Measurements from ENCODE around the gene AP1M2. TPM values are rescaled to one million over a fixed set of nuclear protein-coding genes. Genes with fewer than 3 reads are reported as not detected.
"Not testable (repeated sequence)": the region's sequence is repeated elsewhere in the genome, so short reads cannot be mapped to it uniquely, and the experiment has no call there.

AP1M2 gene
- total RNA-seq, 3 donors from 2014 or later, result 42.6 to 140 (median 131) TPM

- intact Hi-C loops (cut with DNase I, micrococcal nuclease), result no loop called here
- H3K36me3 ChIP-seq (ENCODE audit: low read depth), result no peaks in the 10 kb centered on the region
- DNase-seq (no peak), ATAC-seq (no peak)
- H3K4me1 ChIP-seq (ENCODE audit: low read depth), result peaks cover 8% of the 10 kb centered on the region
- H3K9me3 ChIP-seq, result no peaks in the 10 kb centered on the region
- no peak for TF ChIP-seq CTCF (IDR thresholded peaks at IDR 0.05)
- H3K4me3 ChIP-seq, result no peak overlapping the region
Measured at GRCh38 chr19:10574462-10574861, 12.7 kb downstream of the AP1M2 start.

DNA sequence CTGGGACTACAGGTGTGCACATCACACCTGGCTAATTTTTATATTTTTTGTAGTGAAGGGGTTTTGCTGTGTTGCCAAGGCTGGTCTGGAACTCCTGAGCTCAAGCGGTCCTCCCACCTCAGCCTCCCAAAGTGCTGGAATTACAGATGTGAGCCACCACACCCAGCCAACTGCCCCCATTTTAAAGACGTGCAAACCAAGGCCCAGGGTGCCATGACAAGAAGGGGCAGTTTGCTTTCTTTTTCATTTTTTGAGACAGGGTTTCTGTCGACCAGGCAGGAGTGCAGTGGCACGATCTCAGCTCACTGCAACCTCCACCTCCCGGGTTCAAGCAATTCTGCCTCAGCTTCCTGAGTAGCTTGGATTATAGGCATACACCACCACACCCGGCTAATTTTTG lies 13.3 kb downstream of the AP1M2 start:
- H3K36me3 ChIP-seq (ENCODE audit: low read depth); intact Hi-C loops (cut with DNase I, micrococcal nuclease); DNase-seq; ATAC-seq; H3K9me3 ChIP-seq; H3K4me3 ChIP-seq: not testable (repeated sequence)
- peaks cover 14% of the 10 kb centered on the region for H3K4me1 ChIP-seq (ENCODE audit: low read depth)

GRCh38 chr19:10568826-10569651 lies 18.1 kb downstream of the AP1M2 start, which contains the start of gene CDKN2D:
Gene CDKN2D, minus strand, starts transcription at chr19:10568979. Its CDS starts 326 bp downstream, at chr19:10568653.
- DNase-seq (peak; percentile 100), ATAC-seq (peak; percentile 85)
- Histone ChIP-seq H3K36me3 (ENCODE audit: low read depth) (no peaks in the 10 kb centered on the region), H3K4me1 (ENCODE audit: low read depth) (peaks cover 36% of the 10 kb centered on the region), H3K4me3 (peak within 1 kb of the TSS; percentile 46), H3K9me3 (no peaks in the 10 kb centered on the region)
- intact Hi-C loops (cut with DNase I, micrococcal nuclease), result no loop called here
- TF ChIP-seq CTCF (IDR thresholded peaks at IDR 0.05), result peak; percentile 34

DNA sequence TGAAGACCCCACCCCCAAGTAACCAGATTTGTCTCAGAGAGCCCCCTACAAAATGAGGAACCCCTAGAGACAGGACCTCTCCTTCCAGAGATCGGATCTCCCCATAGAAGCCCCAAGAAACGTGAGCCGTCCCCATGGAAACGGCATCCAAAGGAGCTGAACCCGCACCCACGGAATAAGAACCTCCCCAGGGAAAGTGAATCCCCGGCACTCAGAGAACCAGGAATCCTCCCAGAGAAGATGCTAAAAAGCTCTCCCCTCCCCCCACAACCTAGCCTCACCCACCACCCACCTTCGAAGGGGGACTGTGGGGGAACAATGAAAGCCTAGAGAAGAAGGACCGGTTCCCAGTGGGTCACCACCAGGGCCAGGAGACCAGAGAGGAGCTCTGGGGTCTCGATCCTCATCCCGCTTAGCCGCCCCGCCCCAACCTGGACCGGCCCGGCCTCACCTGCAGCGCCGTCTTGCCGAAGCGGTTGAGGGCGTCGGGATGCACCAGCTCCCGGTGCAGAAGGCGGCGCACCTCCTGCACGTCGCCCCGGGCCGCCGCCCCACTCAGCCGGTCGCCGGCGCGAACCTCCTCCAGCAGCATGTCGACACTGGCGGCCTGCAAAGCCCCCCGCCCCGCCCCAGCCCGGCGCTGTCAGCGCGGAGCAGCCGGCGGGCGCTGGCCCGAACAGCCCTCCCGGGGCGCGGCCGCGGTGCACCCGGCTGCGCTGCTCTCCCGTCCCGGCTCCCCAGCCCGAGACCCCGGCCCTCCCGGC lies 18.9 kb downstream of the AP1M2 start:
- intact Hi-C loops (cut with DNase I, micrococcal nuclease), result no loop called here
- H3K4me1 ChIP-seq (ENCODE audit: low read depth), result peaks cover 36% of the 10 kb centered on the region
- peak; percentile 29 for ATAC-seq
- H3K9me3 ChIP-seq, result no peaks in the 10 kb centered on the region
- peak overlapping the region; percentile 46 for H3K4me3 ChIP-seq
- H3K36me3 ChIP-seq (ENCODE audit: low read depth), result no peaks in the 10 kb centered on the region
- no peak for TF ChIP-seq CTCF (IDR thresholded peaks at IDR 0.05)
- peak; percentile 59 to 84 (median 80) for DNase-seq

GRCh38 chr19:10567656-10568055 lies 19.5 kb downstream of the AP1M2 start:
- ATAC-seq (no peak), DNase-seq (no peak)
- H3K4me3 ChIP-seq, result no peak overlapping the region
- H3K4me1 ChIP-seq (ENCODE audit: low read depth), result peaks cover 36% of the 10 kb centered on the region
- TF ChIP-seq CTCF (IDR thresholded peaks at IDR 0.05), result no peak
- no peaks in the 10 kb centered on the region for H3K9me3 ChIP-seq
- intact Hi-C loops (cut with DNase I, micrococcal nuclease), result no loop called here
- H3K36me3 ChIP-seq (ENCODE audit: low read depth), result no peaks in the 10 kb centered on the region
